GM21367 (cell line): ENCODE measurements around the gene TBC1D12.
"Not testable (repeated sequence)": the region's sequence is repeated elsewhere in the genome, so short reads cannot be mapped to it uniquely, and the experiment has no call there.

Experiments used
- ATAC-seq: cut with Tn5 transposase; IDR thresholded peaks from one replicate; pipeline ENCODE4 v1.9.1; 2021; ENCODE audit not compliant: unreplicated experiment

Gene TBC1D12

DNA sequence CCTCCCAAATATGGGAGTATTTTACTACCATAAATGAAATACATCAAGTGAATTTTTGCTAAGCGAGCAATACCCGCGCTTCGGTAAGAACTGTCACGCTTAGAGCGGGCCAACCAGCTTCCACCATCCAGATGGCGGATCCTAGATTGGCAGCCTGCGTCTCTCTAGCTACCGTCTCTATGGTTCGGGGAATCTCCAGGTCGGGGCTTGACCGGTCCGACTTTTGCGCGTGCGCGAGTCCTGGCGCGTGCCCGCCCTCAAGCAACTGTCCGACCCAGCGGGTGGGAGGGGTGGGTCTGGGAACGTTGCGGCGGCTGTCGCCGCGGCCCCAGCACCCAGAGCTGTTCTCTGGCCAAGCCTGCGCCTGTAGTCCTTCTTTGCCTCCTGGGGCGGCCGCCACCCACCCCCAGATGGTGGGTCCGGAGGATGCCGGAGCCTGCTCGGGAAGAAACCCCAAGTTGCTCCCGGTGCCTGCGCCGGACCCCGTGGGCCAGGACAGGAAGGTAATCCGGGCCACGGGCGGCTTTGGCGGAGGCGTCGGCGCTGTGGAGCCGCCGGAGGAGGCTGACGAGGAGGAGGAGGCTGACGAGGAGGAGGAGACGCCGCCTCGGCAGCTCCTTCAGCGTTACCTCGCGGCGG is at the start of gene TBC1D12:
TBC1D12 (plus strand) TSS at position 338 of the 639 bp plus-strand sequence; CDS start at position 411, 73 bp downstream.
- peak; percentile 68 for ATAC-seq

GRCh38 chr10:94353336-94353735 is 49.0 kb upstream of the TBC1D12 start:
- no peak for ATAC-seq

DNA sequence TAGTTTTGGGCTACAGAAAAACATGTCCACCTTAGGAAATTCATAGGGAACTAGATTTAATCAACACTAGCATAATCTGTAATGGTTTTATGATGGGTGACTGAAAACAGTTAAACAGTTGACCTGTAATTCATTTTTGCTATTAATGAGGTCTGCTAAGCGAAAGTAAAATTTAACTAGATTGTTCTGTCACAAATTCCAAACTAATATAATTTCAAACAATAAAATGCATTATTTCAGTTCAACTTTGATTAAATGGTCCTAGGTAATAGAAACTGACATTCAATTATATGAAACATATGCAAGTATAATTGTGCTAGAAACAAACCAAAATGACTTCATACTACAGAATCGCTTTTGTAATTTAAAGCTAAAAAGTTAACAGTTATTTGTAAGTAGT is 46.5 kb upstream of the TBC1D12 start:
- no peak for ATAC-seq

DNA sequence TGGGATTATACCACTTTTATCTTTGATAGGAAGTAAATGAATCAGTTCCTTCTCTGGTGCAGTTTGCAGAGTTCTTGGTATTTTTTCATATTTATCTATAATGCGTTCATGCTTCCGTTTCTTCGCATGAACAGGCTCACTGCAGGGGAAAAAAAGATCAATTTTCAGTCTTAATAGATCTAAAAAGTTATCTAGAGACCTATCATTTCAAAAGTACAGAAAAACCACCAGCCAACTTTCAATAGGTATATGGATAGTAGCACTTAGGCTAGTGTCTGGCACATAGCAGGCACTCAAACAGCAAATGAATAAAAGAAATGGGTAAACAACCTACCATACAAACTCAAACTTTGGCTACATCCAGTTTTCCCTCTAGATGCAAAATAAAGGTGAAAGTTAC is 45.1 kb upstream of the TBC1D12 start:
- no peak for ATAC-seq

DNA sequence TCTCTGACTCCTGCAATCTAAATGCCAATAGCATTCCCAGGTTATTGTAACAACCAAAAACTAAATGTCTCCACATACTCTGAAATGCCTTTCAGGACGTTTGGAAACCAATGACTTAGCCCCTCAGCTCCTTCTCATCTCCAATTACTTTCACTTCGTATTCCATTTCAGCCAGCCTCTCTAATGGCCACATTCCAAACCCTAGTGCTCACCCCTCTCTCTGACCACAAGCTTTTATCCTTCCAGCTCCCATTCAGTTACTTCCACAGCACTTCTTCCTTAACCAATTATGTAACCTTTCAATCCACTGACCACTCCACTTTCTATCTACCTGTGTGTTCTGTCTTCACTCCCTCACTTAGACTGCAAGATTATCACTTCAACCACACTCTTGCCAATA is 43.9 kb upstream of the TBC1D12 start:
- no peak for ATAC-seq

GRCh38 chr10:94361171-94361794 is 41.1 kb upstream of the TBC1D12 start:
- no peak for ATAC-seq

DNA sequence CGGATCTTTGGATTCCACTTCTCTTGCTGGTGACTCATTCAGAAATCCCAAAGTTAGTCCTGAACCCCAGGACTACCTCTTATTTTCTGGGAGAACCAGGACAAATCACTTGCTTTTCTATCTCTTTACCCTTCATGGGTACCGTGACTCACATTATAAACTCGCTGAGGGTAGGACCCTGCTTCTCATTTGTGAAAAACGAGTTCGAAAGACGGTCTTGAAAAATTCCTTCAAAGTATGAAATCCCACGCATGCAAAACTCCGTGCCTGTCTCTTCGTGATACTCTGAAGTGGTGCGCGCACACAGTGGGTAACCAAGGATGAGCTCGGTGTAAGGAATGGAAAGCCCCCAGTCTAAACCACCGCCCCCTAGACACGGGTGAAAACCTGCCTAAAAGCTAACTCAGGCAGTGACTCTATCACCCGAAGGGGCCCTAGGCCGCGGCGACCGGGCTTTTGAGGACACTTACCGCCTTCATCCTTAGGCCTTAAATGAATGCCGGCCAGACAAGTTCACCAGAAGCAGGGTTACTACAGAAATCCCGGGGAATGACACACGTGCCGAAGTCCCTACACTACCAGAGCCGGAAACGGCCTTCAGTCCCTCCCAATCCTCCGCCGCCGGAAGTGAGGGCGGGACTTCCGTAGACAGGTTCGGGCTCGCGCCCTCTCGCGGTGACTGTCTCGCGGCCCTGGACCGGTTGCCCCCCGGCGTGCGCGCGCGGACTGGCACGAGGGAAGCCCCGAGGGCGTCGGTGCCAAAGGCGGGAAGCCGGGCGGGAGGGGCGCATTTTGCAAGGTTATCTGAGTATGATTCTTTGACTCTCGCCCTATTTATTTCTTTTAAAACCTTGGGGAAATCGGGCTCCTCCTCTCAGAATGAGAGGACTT is 39.7 kb upstream of the TBC1D12 start, which contains the start of gene NOC3L:
NOC3L (minus strand) TSS at position 580 of the 891 bp plus-strand sequence; CDS start at position 479, 101 bp downstream.
- peak; percentile 98 for ATAC-seq

GRCh38 chr10:94363251-94363565 is 39.1 kb upstream of the TBC1D12 start:
- ATAC-seq, result peak; percentile 18

DNA sequence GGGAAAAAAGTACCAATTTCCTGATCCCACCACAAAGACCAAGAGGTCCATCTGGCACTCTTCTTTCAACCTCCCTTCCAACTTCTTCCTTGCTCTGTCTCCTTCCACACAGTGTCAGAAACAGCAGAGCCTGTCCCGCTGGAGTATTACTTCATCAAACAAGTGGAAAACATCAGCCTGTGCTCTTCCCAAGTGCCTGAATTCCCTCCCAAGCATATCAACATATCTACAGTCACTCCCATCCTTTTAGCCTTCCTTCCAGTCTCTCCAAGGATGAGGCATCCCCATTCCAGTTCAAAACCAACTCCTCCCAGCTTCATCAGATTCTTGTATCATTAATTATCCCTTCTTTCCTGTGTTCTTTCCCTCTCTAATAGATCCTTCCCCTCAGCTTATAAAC is 37.9 kb upstream of the TBC1D12 start:
- ATAC-seq, result no peak

- no peak for ATAC-seq
These were observed 36.0 kb upstream of the TBC1D12 start for GRCh38 chr10:94366382-94366781.

- ATAC-seq, result no peak
These were observed 31.8 kb upstream of the TBC1D12 start for GRCh38 chr10:94370501-94370900.

- ATAC-seq, result no peak
These were observed 27.0 kb upstream of the TBC1D12 start for GRCh38 chr10:94375374-94375773.

DNA sequence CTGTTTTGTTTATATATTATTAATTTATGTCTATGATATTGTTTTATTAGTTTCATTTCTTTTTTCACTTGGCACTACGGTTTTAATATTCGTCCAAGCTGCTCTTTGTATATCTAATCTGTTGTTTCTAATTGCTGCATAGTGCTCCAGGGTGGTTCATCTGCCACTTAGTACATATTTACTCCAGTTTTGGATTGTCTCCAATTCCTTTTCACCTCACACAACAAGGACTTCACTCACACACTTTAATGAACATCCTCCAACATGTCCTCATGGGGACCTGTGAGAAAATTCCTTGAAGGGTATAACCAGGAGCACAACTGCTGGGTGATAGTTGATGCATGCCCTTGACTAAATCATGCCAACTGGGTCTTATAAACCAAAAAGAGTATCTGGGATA is 25.5 kb upstream of the TBC1D12 start:
- no peak for ATAC-seq

DNA sequence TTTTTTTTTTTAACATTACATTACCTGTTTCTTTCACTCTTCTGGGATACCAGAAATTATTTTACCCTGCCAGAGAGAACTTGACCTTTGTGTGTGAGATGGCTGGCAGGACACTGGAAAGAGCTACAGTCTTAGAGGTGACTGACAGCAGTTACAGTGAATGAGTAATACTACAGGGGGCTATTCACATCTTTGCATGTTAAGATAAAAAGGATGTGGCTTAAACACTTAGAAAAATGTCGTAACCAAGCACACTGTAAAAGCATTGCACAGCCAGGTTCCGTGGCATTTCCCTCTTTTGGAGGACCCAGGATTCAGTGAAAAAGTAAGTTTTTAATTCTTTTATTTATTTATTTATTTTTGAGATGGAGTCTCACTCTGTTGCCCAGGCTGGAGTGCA is 18.8 kb upstream of the TBC1D12 start:
- no peak for ATAC-seq

DNA sequence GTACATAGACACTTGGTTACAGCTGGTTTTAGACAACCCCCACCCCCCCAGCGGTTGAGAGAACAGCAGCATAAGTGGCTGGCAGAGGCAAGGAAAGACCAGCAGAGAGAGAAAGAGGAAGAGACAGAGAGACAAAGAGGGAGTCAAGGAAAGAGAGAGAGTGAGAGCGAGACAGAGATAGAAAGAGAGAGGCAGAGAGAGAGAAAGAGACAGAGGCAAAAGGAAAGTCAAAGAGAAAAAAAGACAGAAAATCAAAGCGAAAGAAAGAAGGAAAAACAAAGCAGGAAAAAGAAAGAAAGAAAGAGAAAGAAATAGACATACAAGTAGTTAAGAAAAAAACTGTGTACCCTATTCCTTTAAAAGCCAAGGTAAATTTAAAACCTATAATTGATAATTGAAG is 16.6 kb upstream of the TBC1D12 start:
- ATAC-seq, result not testable (repeated sequence)

DNA sequence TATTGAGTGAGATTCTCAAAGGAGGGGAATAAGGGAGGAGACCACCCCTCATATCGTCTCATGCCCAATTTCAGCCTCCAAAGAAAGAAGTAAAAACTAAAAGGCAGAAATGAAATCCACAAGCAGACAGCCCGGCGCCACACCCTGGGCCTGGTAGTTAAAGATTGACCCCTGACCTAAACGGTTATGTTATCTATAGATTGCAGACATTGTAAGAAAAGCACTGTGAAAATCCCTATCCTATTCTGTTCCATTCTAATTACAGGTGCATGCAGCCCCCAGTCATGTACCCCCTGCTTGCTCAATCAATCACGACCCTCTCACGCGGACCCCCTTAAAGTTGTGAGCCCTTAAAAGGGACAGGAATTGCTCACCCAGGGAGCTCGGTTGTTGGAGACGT is 10.2 kb upstream of the TBC1D12 start:
- ATAC-seq, result not testable (repeated sequence)

GRCh38 chr10:94397549-94398370 is 4.6 kb upstream of the TBC1D12 start:
- ATAC-seq, result no peak

DNA sequence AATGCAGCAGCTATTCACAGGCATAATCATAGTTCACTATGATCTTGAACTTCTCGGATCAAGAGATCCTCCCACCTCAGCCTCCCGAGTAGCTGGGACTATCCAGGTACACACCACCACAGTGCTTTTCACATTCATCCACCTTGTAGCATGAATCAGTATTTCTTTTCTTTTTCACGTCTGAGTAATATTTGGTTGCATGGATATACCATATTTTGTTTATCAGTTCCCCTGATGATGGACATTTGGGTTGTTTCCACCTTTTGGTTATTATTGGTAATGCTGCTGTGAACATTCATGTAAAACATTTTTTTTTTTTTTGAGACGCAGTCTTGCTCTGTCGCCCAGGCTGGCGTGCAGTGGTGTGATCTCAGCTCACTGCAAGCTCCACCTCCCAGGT is 3.6 kb upstream of the TBC1D12 start:
- ATAC-seq, result no peak

- ATAC-seq, result peak; percentile 19
These were observed 570 bp downstream of the TBC1D12 start for GRCh38 chr10:94402843-94403379.

- peak; percentile 60 for ATAC-seq
These were observed 1.3 kb downstream of the TBC1D12 start for GRCh38 chr10:94403380-94404213.
